SKM-1 (cell line): ENCODE measurements around the gene KRT15.

Experiments
- DNase-seq: peaks from one replicate; lab custom pipeline; 2025; ENCODE audit not compliant: unreplicated experiment; lab: John Stamatoyannopoulos, UW

KRT15 gene

DNA sequence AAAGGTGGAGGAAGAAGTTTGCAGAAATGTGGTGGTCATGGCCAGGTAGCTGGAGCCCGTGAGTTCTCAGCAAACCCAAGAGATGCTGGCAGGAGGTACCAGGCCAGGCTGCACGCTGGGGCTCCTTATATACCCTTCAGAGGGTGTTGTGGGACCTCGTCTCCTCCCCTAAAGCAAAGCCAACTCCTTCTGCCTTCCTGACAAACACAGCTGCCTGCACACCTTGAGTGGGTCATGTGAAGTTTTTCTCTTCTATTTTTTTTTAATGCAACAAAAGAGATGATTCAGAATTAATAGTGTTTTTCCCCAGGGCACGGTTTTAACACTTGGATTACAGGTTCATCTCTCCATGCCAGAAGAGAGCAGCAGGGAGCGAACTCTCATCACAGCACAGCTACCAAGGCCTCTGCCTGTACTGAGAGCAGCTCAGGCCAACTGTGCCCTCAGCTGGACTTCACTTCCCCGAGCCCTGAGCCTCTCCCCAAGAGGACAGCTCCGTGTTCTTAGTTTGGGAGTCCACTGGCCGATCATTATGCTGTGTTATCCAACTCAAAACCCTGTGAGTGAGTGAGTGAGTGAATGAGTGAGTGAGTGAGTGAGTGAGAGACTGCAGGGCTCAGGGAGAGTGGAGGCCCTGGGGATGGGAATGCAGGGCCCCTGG is at the start of gene KRT15:
Gene KRT15 (minus strand): TSS at position 102 of the 661 bp plus-strand sequence. CDS start 63 bp downstream, at position 39.
- DNase-seq = no peak

DNA sequence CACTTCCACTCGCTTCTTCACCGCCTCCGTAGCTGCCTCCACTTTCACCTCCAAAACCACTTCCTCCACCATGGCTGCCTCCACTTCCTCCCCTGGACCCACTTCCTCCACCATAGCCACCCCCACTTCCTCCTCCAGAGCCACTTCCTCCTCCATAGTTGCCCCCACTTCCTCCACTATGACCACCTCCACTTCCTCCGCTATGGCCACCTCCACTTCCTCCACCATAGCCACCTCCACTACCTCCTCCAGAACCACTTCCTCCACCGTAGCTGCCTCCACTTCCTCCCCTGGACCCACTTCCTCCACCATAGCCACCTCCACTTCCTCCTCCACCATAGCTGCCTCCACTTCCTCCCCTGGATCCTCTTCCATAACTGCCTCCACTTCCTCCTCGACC is 48.6 kb upstream of the KRT15 start:
- peak; percentile 11 for DNase-seq

DNA sequence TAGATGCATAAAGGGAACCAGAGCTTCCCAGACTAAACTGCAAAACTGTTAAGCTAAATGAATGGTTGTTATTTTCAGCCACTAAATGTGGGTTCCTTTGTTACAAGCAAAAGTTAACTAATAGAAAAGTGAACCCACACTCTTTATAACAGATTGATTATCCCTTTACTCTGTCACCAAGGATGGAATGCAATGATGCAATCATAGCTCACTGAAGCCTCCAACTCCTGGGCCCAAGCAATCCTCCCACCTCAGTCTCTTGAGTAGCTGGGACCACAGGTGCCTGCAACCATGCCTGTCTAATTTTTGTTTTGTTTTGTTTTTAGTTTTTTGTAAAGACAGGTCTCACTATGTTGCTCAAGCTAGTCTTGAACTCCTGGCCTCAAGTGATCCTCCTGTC is 46.6 kb upstream of the KRT15 start:
- DNase-seq = no peak

DNA sequence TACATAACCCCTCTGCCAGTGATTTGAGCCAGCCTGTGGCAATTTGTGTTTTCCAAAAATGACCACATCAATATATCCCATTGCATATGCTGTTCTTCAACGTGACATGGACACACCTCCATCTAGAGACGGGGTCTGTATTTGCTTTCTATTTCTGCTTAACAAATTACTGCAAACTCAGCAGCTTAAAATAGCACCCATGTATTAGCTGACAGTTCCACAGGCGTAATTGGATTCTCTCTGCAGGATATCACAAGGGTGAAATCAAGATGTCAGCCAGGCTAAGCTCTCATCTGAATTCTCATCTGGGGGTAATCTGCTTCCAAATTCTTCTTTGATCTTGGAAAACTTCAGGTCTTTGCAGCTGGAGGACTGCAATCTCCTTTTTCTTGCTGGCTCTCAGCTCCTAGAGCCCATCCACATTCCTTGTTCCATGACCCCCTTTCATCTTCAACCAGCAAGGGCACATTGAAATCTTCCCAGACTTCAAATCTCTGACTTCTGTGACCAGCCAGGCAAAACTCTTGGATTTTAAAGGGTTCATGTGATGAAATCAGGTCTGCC is 45.0 kb upstream of the KRT15 start:
- no peak for DNase-seq

DNA sequence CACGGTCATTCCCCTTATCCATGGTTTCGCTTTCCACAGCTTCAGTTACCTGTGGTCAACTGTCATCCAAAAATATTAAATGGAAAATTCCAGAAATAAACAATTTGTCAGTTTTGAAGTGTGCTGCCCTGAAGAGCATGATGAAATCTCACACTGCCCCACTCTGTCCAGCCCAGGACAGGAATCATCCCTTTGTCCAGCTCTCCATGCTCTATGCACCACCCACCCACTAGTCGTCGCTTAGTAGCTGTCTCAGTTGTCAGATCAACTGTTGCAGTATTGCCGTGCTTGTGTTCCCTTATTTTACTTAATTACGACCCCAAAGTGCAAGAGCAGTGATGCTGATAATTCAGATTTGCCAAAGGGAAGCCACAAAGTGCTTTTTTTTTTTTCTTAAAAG is 42.9 kb upstream of the KRT15 start:
- DNase-seq = no peak

DNA sequence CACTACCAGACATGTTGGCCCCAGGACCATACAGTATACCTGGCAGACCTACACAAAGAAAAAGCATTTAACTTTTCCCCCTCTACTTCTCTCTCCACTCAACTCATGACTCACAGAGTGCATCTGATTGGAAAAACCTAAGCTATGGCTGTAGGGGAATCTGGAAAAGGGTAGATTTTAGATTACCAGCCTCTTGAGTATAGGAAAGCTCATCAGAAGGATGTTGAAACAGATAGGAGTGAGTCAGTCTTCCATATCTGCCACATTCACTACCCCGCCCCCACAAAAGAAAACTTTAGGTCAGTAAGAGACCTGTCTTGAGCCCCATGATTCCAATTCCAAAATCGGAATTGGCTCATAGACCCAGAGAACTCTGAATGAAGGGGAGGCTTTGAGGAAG is 40.9 kb upstream of the KRT15 start:
- DNase-seq = no peak

DNA sequence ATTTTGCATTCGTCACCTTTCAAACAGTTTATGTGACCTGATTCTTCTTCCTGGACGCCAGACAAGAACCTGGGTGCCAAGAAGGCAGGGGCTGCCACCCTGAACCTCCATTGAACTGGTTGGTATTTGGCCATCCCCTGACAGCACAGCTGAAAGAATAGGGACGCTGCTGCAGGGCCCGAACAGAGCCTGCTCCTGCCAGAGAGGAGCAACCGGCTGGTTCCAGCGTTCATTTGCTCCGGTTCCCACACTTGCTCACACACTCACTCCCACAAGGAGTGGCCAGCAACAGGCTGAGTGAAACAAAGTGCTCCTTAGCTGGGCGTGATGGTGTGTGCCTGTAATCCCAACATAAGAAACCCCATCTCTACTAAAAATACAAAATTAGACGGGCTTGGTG is 38.2 kb upstream of the KRT15 start:
- no peak for DNase-seq

DNA sequence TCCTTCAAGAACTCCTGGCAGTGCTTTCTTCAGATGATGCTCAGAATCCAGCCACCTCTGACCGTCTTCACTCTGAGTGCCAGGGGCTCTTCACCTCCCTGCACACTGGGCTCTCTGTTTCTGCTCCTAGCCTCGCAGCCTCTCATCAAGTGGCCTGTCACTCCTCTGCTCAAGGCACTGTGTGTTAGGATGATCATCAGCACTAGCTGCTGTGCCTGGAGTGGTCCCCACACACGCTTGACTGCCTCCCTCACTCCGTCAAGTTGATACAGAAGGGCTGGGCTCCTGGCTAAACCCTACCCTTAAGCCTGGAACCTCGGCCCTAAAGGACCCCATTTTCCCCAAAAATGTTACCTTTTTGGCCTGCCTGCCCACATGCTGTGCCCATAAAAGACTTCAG is 37.6 kb upstream of the KRT15 start:
- no peak for DNase-seq

DNA sequence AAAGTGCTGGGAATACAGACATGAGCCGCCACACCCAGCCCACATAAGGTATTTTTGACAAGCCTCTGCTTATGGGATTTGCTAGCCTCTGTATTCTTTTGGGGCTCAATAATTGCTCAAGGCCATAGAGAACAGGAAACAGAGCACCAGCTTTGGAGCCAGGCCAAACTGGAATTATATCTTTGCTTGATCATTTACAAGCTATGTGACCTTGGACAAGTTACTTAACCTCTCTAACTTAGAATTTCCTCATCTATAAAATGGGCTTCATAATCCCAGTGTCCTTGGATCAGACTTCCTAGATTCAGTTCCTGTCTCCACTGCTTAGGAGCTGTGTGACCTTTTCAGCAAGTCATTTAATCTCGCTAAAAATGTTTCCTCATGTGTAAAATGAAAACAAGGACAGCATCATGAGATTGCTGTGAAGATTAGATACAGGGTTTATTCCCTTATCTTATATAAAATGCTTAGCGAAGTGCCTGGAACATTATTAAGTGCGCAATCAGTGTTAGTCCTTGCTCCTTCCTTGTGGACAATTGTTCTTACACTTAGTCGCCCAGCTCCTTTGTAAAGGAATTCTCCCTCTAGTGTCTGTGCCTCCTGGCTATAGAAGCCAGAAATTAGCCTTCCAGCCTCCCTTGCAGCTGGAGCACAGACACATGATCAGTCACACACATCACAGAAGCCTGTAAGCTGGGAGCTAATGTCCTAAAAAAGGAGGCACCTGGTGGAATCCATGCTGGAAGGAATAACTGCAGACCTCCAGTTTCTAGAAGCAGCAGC is 36.6 kb upstream of the KRT15 start:
- DNase-seq = no peak

DNA sequence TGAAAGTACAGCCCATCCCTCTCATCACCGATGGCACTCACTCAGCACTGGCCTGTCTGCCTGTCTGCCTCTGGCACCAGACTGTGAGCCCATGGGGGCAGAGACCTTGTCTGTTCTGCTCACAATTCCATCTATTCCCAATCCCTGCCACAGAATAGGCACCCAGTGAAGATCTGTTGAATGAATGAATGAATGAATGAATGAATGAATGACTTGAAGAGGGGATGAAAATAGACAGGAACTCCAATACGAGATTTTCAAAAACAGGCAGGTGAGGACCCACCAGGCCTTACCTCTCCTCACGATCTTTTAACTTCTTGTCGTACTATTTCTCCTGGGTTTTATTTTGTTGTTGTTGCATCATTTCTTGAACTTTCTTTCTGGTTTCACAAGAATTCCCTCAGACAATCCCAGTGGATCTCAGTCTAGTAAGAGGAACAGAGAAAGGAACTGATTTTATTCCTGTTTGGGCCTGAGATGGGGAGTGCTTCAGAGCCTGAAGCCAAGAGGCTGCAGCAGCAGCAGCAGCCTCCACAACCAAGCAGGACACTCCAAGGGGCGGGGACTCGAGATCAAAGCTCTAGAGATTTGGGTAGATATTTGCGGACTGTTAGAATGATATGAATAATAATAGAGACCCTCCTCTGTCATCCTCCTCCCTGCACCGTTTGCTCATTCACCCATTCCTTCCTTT is 35.4 kb upstream of the KRT15 start:
- DNase-seq = no peak

DNA sequence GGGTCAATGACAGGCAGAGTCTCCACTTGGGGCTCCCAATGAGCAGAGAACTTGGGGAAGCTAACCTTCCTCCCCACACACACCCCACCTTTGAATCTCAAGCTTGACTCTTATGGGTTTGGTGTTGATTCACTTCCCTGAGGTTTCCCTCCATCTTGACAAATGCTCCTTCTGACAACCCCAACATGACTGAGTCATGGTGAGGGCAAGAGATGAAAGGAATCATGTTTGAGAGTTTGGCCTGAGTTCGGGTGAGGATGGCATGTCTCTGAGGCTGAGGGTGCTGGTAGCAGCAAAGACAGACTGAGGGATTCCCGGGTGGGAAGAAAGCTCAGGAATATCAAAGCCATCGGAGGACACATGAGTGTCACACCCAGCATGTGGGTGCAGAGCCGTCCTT is 34.5 kb upstream of the KRT15 start:
- no peak for DNase-seq

DNA sequence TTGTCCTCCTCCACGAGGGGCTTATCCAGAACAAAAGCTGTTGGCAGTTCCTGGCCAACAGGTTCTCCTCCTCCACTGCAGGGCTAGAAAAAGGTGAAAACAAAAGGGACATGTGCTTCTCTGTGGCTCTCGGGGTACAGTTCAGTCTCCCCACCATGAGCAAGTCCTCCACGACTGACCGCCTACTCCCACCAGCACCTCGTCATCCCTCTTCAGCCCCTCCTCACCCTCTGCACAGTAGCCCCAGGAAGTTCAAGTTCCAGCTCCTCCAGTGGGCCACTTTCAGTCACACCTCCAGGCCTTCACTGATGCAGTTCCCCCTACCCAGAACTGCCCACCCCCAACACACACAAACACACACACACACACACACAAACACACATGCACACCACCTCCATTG is 33.8 kb upstream of the KRT15 start:
- DNase-seq = no peak

DNA sequence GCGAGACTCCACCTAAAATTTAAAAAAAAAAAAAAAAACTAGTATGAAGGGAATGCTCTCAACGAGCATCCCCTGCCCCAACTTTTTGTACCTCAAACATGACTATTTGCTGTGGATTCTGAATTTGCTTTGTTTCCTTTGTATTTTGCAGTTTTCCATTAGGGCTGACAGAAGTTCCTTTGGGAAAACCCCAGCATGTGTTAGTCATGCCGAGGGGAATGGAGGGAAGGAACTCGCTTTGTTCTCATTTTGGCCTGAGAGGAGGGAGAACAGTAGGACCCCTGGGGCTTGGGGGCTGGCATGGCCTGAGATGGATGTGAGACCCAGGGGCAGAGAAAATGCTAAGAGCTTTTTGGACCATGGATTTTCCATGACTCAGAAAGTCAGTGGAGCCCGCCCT is 32.7 kb upstream of the KRT15 start:
- no peak for DNase-seq

DNA sequence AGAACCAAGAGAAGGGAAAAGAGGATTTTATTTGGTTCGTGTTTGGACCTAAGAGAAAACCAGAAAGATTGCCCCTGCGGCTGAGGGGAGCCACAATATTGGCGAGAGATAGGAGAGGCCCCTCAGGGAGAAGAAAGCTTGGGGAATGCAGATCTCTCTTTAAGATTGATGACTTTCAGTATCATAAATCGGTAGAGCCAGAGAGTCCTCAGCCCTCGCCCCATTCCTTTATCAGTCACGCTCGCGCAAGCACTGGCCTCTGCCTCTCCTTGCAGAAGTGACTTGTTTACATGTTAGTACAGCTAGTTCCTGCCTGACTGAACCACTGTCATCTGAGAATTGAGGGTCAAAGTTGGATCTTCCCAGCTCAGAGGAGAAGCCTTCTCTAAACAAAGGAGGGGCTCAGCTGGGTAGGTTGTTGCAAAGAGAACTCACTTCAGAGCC is 30.9 kb upstream of the KRT15 start:
- no peak for DNase-seq

DNA sequence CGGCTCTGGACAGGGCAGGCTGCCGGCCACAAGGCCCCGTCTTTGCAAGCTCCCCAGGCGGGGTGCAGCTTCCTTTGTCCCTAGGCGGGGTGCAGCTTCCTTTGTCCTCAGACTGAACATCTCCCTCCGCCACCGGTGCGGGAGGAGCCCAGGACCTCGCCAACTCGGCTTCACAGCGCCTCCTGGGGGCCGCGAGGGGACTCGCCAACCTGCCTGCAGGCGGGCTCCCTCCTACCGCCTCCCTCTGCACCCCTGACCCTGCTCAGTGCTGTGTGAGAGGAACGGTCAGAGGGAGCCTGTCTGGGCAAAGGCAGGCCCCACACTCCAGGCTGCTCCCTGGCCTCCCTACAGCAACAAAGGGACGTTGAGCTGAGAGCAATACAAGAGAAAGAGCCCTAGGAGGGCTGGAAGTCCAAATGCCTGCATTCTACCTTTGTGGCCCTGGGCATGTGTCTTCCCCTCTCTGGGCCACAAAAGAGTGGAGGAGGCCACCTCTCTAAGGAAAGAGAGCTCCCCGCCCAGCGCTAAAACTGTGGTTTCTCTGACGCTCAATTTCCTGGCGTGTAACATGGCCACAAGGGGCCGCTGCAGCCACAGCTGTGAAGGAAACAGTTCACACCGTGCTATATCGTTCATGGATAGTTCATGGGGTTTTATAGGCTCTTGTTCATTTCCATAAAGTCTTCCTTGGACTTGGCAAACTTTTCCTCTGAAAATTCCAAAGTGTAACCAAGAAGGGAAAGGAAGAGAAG is 30.3 kb upstream of the KRT15 start:
- peak; percentile 74 for DNase-seq

DNA sequence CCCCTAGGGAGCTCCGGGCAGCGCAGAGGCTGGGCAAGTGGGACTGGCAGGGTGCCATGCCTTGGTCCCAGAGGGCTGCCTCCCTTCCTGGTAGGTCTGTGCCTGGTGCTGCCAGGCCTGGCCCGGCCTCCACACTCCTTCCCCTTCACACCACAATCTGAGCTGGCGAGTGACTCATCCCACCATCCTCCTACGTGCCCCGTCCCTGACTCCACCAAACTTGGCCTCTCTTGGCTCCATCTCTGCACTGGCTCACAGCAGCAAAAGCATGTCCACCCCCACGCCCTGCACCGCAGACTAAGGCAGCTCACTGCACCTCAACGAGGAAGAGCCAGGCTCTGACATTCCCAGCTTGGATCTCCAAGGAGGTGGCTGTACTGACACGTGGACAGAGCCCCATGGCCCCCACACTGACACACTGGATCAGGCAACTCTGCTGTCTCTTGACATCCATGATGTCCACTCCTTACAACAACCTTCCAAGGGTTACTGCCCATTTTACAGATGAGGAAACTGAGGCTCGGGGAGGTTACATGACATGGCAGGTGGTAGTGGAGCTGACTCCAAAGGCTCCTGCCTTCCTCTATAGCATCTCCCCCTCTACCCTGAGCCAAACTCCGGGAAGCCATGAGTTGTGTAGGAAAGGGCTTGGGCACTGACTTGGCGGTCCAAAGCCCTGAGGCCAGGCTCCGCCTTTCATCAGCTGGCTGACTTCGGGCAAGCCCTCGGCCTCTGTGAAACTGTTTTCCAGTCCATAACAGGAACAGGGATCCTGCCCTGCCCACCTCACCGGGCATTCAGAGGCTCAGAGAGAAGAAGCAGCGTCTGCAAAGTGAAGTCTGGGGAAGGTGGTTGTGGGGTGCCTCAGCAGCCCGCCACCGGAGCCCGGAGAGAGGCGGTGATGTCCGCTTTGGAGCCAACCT is 29.5 kb upstream of the KRT15 start:
- no peak for DNase-seq

DNA sequence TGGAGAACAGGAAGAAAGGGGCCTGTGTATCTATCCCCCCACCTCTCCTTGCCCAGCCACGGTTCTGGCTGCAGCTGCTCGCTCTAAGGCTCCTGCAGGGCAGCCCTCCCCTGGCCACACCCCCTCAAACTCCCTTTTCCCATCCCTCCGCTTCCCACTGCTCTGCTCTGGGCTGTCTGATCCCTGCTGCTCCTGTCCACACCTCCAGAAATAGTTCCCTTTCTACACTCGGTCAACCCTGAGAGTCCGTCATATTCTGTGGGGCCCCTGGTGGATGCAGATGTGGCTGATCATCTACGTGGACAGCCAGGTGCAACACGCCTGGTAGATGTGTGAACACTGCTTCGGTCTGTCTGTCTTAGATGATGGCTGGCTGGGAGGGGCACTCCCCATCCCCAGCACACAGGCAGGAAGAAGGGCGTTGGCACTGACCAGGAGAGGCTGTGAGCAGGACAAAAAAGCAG is 28.7 kb upstream of the KRT15 start:
- DNase-seq = no peak

DNA sequence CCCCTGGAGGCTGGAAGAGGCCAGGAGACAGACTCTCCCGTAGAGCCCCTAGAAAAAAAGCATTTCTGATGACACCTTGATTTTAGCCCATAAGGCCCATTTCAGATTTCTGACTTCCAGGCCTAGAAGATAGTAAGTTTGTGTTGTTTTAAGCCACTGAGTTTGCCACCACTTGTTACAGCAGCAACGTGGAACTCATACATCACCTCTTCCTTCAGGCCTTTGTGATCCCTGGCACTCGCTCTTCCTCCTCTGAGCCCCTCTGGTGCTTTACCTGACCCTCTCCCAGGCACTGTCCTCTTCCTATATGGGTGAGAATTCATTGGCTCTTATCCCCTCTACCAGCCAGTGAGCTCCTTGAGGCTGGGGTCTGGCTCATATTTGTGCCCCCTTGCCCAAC is 28.1 kb upstream of the KRT15 start:
- no peak for DNase-seq

DNA sequence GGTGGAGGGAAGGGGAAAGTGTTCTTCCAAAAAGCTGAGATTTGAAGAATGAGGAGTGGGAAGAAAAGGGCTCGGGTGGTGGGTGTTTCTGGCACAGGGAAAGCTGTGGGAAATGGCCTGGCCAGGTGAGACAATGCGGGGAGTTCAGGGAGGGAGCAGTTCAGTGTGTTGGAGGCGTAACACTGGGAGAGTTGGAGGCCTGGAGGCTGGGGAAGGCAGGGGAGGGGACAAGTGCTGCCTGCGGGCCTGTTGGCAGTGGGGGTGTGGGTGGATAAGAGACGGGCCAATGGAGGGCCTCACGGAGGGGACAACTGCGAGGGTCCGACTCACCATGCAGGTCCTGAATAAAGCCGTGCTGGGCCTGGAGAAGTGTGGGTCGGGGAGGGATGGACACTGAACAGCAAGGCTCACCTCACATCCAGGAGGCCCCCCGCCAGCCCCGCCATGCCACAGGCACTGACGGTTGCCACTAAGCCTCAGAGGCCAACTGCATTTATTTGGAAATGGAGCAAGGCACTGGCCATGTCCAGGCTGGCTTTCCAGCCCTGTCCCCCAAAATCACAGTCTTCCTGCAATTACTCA is 27.2 kb upstream of the KRT15 start:
- DNase-seq = no peak

DNA sequence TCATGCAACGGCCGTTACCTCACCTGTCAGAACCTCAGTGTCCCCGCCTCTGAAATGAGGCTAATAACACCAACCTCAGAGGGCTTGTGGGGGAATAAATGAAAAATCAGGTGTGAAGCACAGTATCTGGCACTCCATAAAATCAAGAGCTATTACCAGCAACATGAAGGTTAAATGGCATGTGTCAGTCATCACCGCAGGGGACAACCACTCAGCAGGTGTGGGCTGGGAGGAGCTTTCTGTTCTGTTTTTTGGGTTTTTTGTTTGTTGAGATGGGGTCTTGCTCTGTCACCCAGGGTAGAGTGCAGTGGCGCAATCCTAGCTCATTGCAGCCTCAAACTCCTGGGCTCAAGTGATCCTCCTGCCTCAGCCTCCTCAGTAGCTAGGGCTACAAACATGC is 26.2 kb upstream of the KRT15 start:
- DNase-seq = no peak
